PC-3 (cell line): ENCODE measurements around the gene SMARCD3. TPM values are rescaled to one million over a fixed set of nuclear protein-coding genes. Genes with fewer than 3 reads are reported as not detected.

Source experiments
- ATAC-seq: fragments of 200-7000 bp; cut with Tn5 transposase; 2 replicates; pipeline ENCODE4 v1.9.1; 2020; ENCODE audit warnings: mild to moderate bottlenecking, moderate library complexity
- BruUV-seq: library from RNA; stranded (reverse); fragments of 400-500 nt; replicated peaks from 2 replicates; lab custom pipeline; 2021; lab: Mats Ljungman, UMichigan
- CTCF ChIA-PET: fragments of 300-600 bp; sonication (Branson Sonifier 250); formaldehyde crosslinking; loops from one replicate; lab custom pipeline; 2022; ENCODE audit warnings: antibody characterized with exemption; lab: Charles Lee
- POLR2A ChIA-PET: fragments of 300-600 bp; sonication (Branson Sonifier 250); formaldehyde crosslinking; loops from one replicate; lab custom pipeline; 2022; ENCODE audit warnings: antibody characterized with exemption; ENCODE audit not compliant: unreplicated experiment; lab: Charles Lee
- DNase-seq: peaks from one replicate; pipeline ENCODE4 v3.0.0-alpha.2; 2015
- H2AFZ ChIP-seq: fragments of 300-600 bp; sonication (generic); 2 replicates; pipeline ENCODE4 v1.6.0; 2016; ENCODE audit warnings: antibody characterized with exemption, low read length
- H3F3A ChIP-seq: fragments of 300-600 bp; sonication (generic); one replicate; pipeline ENCODE4 v1.6.0; 2017; ENCODE audit warnings: antibody characterized with exemption, low read length, control low read depth, mild to moderate bottlenecking; ENCODE audit not compliant: unreplicated experiment
- H3K27ac ChIP-seq: fragments of 300-600 bp; sonication (generic); 2 replicates; pipeline ENCODE4 v1.5.1; 2016; ENCODE audit warnings: mild to moderate bottlenecking, low read length
- H3K27me3 ChIP-seq: fragments of 300-600 bp; sonication (generic); 2 replicates; pipeline ENCODE4 v1.6.1; 2016; ENCODE audit warnings: low read length, mixed read lengths
- H3K36me3 ChIP-seq: fragments of 300-600 bp; sonication (generic); 2 replicates; pipeline ENCODE4 v1.6.1; 2016; ENCODE audit warnings: low read depth, mixed run types, low read length, mixed read lengths
- H3K4me1 ChIP-seq: fragments of 300-600 bp; sonication (generic); 2 replicates; pipeline ENCODE4 v1.5.1; 2016; ENCODE audit warnings: low read length; ENCODE audit not compliant: insufficient read depth
- H3K4me2 ChIP-seq: fragments of 300-600 bp; sonication (generic); 2 replicates; pipeline ENCODE4 v1.6.0; 2016; ENCODE audit warnings: low read length
- H3K4me3 ChIP-seq: fragments of 300-600 bp; sonication (generic); 2 replicates; pipeline ENCODE4 v1.5.1; 2016; ENCODE audit warnings: mild to moderate bottlenecking, low read length, mixed read lengths
- H3K79me2 ChIP-seq: fragments of 300-600 bp; sonication (generic); 2 replicates; pipeline ENCODE4 v1.6.1; 2017; ENCODE audit warnings: low read length, mixed read lengths
- H3K9ac ChIP-seq: fragments of 300-600 bp; sonication (generic); 2 replicates; pipeline ENCODE4 v1.6.0; 2016; ENCODE audit warnings: mild to moderate bottlenecking, low read length
- H3K9me2 ChIP-seq: fragments of 300-600 bp; sonication (generic); replicated peaks from 2 replicates; pipeline ENCODE4 v1.6.1; 2016; ENCODE audit warnings: mixed run types, low read length, mixed read lengths
- H3K9me3 ChIP-seq: fragments of 300-600 bp; sonication (generic); 2 replicates; pipeline ENCODE4 v1.6.1; 2016; ENCODE audit warnings: low read length, mixed read lengths
- H4K20me1 ChIP-seq: fragments of 300-600 bp; sonication (generic); 2 replicates; pipeline ENCODE4 v1.6.1; 2016; ENCODE audit warnings: low read length, mixed read lengths
- EZH2 ChIP-seq: fragments of 300-600 bp; sonication (generic); IDR thresholded peaks from one replicate; pipeline ENCODE4 v1.6.1; 2017; ENCODE audit warnings: antibody characterized with exemption, mild to moderate bottlenecking, low read length; ENCODE audit not compliant: unreplicated experiment
- EZH2phosphoT487 ChIP-seq: fragments of 300-600 bp; sonication (generic); IDR thresholded peaks from 2 replicates; pipeline ENCODE4 v1.6.1; 2018; ENCODE audit warnings: mild to moderate bottlenecking, antibody characterized with exemption, low read length, borderline replicate concordance
- intact Hi-C: fragments of 100-400 bp; cut with micrococcal nuclease; formaldehyde crosslinking; loops from 2 replicates; pipeline ENCODE4 v1.9.0; 2023
- total RNA-seq: library from RNA; depleted of rRNA; stranded (reverse); fragments of >200 nt; gene quantifications from 2 replicates; pipeline ENCODE4 v1.2.3, GENCODE V29; 2014
- TF ChIP-seq, protein P1 (sequence below): fragments of 300-600 bp; sonication (generic); conservative IDR thresholded peaks from 2 replicates; pipeline ENCODE4 v1.5.1; 2017; ENCODE audit warnings: antibody characterized with exemption, low read depth, mild to moderate bottlenecking, low read length

Gene SMARCD3
- total RNA-seq, 1 experiment from 2014 or later = 9.1 TPM

DNA sequence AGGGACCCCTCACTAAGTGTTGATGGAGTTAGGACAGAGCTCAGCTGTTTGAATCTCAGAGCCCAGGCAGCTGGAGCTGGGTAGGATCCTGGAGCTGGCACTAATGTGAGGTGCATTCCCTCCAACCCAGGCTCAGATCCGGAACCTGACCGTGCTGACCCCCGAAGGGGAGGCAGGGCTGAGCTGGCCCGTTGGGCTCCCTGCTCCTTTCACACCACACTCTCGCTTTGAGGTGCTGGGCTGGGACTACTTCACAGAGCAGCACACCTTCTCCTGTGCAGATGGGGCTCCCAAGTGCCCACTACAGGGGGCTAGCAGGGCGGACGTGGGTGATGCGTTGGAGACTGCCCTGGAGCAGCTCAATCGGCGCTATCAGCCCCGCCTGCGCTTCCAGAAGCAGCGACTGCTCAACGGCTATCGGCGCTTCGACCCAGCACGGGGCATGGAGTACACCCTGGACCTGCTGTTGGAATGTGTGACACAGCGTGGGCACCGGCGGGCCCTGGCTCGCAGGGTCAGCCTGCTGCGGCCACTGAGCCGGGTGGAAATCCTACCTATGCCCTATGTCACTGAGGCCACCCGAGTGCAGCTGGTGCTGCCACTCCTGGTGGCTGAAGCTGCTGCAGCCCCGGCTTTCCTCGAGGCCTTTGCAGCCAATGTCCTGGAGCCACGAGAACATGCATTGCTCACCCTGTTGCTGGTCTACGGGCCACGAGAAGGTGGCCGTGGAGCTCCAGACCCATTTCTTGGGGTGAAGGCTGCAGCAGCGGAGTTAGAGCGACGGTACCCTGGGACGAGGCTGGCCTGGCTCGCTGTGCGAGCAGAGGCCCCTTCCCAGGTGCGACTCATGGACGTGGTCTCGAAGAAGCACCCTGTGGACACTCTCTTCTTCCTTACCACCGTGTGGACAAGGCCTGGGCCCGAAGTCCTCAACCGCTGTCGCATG is 11.0 kb downstream of the SMARCD3 start:
- Histone ChIP-seq H3K9me2 (no peaks in the 10 kb centered on the region), H3K4me2 (no peak overlapping the region), H3K4me1 (peaks cover 11% of the 10 kb centered on the region; the same call in 1 of the 2 replicates), H4K20me1 (no peaks in the 10 kb centered on the region), H3F3A (no peaks in the 10 kb centered on the region), H3K4me3 (no peak overlapping the region), H3K27me3 (no peaks in the 10 kb centered on the region), H3K36me3 (peaks cover 16% of the 10 kb centered on the region), H3K9me3 (no peaks in the 10 kb centered on the region), H3K9ac (no peak overlapping the region), H2AFZ (no peak overlapping the region), H3K79me2 (peaks cover 45% of the 10 kb centered on the region), H3K27ac (no peak overlapping the region)
- ChIA-PET POLR2A (no interaction called here), CTCF (no interaction called here)
- no peak for TF ChIP-seq EZH2phosphoT487
- TF ChIP-seq, protein P1, sequence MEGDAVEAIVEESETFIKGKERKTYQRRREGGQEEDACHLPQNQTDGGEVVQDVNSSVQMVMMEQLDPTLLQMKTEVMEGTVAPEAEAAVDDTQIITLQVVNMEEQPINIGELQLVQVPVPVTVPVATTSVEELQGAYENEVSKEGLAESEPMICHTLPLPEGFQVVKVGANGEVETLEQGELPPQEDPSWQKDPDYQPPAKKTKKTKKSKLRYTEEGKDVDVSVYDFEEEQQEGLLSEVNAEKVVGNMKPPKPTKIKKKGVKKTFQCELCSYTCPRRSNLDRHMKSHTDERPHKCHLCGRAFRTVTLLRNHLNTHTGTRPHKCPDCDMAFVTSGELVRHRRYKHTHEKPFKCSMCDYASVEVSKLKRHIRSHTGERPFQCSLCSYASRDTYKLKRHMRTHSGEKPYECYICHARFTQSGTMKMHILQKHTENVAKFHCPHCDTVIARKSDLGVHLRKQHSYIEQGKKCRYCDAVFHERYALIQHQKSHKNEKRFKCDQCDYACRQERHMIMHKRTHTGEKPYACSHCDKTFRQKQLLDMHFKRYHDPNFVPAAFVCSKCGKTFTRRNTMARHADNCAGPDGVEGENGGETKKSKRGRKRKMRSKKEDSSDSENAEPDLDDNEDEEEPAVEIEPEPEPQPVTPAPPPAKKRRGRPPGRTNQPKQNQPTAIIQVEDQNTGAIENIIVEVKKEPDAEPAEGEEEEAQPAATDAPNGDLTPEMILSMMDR = no peak
- no peak for TF ChIP-seq EZH2
- intact Hi-C loops = no loop called here
- no peak for ATAC-seq
- BruUV-seq = no TSS peak
- no peak for DNase-seq

DNA sequence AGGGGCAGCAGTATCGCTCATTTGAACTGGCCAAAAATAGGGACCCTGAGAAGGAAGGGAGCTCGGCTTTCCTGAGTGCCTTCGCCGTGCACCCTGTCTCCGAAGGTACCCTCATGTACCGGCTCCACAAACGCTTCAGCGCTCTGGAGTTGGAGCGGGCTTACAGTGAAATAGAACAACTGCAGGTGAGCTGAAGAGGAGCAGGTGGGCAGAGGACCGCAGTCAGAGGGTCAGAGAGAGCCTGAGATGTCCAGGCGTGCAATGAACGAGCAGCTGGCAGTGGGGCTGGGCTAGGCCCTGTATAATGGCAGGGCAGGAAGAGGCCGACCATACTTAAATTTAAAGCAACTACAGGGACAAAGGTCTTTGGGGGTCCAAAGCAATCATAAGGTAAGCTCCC is 12.1 kb downstream of the SMARCD3 start:
- no peak for TF ChIP-seq EZH2
- TF ChIP-seq, protein P1 = no peak
- TF ChIP-seq EZH2phosphoT487 = no peak
- H3K27me3 ChIP-seq = no peaks in the 10 kb centered on the region
- H3K9me3 ChIP-seq = no peaks in the 10 kb centered on the region
- H3K4me1 ChIP-seq = peaks cover 16% of the 10 kb centered on the region
- DNase-seq (no peak), ATAC-seq (no peak)
- peaks cover 16% of the 10 kb centered on the region for H3K36me3 ChIP-seq
- H3K4me3 ChIP-seq = no peak overlapping the region
- no peaks in the 10 kb centered on the region for H4K20me1 ChIP-seq
- no TSS peak for BruUV-seq
- no peak overlapping the region for H3K27ac ChIP-seq
- ChIA-PET POLR2A (no interaction called here), CTCF (no interaction called here)
- H2AFZ ChIP-seq = no peak overlapping the region
- peaks cover 47% of the 10 kb centered on the region for H3K79me2 ChIP-seq
- H3F3A ChIP-seq = no peaks in the 10 kb centered on the region
- intact Hi-C loops = no loop called here
- no peaks in the 10 kb centered on the region for H3K9me2 ChIP-seq
- H3K4me2 ChIP-seq = no peak overlapping the region
- no peak overlapping the region for H3K9ac ChIP-seq
